ENCODE measurements around the gene HAPLN1.

The HAPLN1 gene

DNA sequence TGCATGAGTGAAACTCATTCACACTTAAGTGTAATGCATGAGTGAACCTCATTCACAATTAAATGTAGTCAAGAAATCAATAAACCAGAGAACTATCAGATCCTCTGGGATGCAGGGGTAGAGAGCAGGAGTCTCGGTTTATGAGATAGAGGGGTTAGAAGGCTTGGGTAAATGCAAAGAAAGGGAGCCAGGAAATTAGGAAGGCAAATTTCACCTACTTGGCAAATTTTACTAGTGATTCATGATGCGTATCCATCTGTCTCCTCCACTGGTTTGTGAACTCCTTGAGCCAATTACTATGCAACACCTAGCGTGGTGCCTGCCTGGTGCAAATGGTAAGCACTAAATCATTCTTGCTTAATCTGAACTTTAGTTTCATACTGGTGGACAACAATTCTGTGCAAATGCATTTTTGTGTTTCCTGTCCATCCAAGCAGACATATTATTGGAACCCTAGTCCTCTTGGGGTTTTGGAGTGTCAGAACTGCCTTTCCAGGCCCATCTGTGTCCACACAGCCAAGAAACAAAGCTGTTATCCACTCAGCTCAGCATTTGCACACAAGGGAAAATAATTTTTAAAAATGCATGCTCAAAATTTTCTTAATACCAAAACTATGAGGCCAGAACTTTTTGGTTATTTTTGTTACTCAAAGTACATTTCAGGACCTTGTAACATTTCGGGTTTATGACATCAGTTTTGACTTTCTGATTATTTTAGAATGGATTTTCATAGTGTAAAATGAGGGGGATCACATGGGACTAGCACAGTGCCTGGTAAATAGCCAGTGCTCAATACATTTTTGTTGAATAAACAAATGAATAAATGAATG, 5.2 kb downstream of the HAPLN1 start:
- no peak for DNase-seq

DNA sequence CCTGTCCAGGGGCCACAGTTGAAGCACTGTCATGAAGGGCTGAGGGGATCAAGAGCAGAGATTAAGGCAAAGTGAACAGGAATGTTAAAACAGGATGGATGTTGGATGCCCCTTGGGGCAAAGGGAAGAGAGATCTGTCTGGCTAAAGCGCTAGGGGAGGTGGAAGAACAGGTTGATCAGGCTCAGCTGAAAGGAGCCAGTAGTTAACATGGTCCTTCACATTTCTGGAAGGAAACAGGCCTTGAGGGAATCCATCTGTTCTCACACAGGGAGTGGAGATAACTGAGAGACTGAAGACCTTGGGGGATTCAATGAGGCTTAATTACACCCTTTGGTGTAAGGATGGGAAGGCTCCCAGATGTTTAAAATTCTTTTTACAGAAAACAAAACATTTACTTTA, 5.8 kb downstream of the HAPLN1 start:
- no peak for DNase-seq

DNA sequence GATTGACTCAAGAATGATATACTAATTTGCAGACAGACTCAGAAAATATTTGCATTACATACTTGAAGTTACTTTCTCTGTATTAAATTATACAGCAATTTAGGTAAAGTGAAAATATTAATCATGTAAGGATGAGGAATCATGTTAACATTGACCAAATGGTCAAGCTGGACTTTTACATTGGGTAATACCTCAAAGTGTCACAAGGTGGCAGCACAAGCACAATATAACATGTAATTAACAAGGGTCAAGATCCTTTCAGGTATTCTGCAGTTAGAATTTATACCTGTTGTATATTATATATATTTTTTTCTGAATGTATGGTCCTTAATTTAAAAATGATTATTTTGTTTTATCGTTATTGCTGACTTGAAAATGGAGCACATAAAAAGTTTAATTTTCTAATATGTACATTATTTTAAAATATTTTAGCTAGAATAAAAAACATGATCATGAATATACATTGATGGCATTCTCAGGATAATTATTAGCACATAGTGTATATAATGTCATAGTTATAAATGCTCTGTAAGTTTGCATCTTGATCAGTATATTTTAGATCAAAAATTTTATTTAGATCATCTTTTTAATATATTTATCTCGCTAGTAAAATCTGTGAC, 8.6 kb downstream of the HAPLN1 start:
- peak; percentile 20 for DNase-seq

DNA sequence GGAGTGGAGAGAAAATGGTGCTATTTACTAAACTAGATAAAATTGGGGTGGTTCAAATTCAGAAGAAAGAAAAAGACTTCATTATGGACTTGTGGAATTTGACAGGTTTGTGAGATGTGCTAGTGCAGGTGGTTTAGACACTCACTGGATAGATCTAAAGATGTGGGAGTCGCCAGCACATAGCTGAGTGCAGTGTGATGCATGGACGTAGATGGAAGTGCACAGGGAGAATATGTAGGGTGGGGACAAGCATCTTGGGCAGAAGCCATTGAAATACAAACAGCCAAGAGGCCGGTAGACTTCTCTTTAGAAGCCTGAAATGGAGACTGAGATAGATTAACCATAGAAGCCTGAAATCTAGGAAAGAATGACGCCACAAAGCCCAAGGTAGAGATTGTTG, 10.7 kb downstream of the HAPLN1 start:
- no peak for DNase-seq

DNA sequence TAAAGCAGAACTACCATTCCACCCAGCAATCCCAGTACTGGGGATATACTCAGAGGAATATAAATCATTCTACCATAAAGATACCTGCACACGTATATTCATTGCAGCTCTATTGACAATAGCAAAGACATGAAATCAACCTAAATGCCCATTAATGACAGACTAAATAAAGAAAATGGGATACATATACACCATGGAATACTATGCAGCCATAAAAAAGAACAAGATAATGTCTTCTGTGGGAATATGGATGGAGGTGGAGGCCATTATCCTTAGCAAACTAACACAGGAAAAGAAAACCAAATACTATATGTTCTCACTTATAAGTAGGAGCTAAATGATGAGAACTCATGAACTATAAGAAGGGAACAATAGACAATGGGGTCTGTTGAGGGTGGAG, 12.5 kb downstream of the HAPLN1 start:
- DNase-seq, result no peak

DNA sequence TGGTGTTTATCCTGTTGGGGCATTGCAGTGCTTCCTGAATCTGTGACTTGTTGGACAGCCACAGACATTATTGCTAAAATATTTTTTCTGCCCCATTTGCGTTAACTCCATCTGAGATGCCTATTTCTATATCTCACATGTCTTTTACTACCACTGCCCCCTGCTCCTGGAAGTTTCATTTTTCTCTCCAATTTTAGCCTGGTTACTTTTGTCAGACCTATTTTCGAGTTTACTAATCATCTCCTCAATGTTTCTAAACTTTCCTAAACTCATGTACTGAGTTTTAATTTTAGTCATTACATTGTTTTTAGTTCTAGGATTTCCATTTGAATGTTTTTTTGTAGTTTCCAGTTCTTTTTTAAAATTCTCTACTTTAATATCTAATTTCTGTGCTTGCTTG, 17.6 kb downstream of the HAPLN1 start:
- DNase-seq, result no peak

DNA sequence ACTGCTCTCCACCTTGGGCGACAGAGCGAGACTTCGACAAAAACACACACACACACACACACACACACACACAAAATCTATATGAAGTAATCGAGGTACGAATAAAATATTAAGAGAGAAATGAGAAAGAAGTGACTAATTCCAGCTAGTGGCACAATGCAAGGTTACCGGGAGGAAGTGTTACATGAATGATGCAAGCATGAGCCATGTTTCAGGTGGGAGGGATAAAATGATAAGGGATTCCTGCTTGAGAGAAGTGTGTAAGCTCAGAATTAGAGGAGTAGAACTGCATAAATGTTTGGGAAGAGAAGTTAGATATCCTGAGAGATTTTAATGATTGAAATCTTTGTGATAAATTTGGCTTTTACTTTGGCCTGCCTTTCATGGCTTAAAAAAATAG, 18.8 kb downstream of the HAPLN1 start:
- DNase-seq, result no peak

DNA sequence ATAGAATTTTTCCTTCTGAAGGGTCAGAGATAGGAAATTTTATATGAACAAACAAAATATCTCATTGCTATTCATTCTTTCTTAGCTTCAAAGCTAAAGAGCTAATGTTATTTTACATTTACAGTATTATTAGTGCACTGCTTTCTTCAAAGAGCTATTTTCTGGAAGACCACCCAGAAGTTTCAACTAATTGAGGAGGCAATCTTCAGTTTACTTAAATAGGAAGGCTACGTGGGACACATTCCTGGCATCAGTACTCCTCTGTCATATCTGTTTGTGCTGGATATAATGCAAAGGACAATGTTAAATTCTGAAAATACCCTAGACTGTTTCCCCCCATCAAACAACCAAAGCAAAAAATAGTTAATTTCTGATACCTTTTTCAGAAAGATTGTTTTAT, 30.8 kb downstream of the HAPLN1 start:
- no peak for DNase-seq

DNA sequence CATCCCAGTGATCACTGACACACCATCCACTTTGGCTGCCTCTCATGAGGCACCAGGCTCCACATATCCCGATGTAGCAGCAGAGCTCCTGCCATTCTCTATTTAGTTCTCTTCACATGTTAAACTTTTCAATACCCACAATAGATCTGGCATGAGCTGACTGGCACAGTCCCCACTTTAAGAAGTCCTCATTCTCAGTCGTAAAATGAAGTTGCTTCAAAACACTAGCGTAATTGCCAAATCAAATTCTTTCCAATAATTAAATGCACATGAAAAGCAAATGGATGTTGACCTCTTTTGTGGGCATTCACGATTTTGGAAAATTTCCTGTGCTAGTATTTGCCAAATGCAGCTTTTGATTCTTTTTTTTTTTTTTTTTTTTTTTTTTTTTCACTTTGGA, 32.4 kb downstream of the HAPLN1 start:
- DNase-seq, result no peak

DNA sequence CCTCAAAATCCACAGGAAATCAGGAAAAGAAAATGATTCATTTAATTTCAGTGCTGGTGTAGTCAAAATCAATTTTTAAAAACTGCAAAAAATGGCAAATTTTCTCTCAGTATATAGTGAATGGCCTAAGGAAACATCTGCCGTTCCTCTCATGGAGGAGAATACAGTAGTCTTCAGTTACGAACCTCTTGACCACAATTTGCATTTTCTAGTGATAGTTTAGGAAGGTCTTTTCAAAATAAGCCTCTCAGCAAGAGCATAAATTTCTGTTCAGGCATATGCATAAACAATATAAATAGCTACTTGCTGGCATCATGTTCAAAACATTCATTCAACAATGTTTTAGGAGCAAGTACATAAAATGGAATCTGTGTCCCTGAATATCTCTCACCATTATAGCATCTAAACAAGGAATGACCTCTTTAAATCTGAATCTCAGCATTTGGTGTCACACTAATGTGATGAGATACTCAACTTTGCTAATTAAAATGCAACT, 33.5 kb downstream of the HAPLN1 start:
- no peak for DNase-seq

DNA sequence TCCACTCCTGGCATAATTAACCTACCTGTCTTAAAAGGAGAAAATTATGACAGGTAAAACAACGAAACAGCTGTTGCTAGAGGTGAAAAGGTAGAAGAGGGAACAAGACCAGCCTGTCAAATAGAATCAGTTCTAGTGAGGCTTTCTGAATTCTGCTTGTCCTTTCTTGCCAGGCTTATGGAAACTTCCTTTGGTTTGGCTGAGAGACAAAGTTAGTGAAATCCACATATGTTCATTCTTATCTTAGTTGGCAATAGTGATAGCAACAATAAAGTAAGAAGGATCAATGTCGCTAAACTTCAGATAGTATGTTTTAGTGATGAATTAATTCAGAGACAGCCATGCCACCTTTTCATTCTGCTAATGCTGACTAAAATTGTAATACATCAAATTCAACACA, 34.4 kb downstream of the HAPLN1 start:
- no peak for DNase-seq

DNA sequence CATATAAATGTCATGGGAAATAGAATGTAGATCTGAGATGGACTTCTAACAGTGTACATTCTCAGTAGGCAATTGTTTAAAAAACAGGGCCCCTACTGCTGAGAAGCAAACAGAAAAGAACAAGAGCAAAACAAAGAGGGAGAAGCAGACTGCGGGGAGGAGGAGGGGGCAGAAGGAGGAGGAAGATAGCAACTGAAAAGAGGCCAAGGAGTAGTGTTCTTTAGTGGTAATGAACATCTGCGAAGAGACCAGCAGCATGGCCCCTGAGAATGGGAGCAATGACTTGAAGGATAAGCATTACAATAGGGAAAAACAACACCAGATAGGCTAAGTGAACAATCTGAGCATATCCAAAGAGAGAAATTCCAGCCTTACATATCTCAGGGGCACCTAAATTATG, 36.8 kb downstream of the HAPLN1 start:
- DNase-seq, result no peak

DNA sequence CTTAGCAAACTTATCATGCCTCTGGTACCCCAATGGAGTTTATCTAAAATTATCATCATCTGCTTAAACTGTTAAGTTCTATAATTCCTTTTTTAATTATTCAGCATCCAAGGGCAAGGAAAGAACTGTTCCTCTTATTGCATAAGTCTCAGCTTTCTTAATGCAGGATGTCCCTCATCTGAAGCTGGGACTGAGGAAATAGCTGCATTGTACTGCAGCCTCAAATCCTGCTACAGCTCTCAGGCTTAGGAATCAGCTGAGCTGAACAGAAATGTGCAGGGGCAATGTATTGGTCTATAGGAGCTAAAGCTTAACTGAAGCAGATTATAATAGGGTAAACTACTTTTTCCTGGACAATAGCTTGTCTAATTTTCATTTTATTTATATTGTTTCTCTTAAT, 48.0 kb downstream of the HAPLN1 start:
- DNase-seq, result no peak

DNA sequence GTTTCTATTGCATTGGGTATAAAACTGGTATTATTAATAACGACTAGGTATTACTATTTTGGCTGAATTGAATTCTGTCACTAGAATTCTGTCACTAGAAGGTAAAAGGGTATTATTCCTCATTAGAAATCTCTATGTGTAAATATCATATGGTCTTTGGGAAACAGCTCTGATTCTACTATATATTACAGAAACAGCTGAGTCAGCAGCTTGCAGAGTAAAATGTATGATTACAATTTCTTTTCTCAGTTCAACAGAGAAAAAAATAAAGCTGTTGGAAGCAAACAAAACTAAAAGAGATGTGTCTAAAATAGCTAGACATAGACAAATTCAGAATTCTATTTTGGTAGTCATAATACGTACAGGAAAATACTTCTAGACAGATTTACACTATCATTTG, 48.5 kb downstream of the HAPLN1 start:
- DNase-seq, result no peak

DNA sequence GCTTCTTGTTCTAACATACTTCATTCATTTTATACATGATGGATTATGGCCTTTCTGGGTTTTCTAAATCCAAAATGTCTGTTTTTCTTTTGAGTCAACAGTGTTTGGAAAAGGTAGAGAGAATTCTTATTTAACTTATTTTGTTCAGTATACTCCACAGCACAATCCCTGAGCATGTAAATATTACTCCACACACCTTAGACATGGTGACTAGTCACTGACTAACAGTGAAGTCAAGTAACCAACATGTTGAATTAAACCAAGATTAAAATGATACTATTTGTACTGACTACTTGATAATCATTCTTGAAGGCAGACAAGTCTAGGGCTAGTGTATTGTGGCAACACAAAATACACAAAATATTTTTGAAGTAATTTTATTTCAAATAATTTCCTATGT, 55.0 kb downstream of the HAPLN1 start:
- DNase-seq, result no peak

DNA sequence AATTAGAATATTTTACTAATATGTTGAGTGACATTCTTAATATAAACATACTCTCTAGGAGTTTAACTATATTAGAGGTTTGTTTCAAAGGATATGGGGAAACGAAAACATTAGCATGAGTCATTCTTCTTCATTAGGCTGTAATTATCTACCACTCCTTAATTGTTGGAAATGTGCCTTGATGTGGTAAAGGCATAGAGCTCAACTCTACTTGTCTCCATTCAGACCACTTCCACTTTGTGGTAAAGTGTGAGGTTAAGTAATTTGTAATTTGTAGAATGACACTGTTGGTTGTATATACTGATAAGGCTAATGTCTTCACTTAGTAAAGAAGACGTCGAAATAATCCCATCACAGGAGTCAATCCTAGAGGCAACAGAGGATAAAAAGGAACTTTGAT, 58.1 kb downstream of the HAPLN1 start:
- no peak for DNase-seq

DNA sequence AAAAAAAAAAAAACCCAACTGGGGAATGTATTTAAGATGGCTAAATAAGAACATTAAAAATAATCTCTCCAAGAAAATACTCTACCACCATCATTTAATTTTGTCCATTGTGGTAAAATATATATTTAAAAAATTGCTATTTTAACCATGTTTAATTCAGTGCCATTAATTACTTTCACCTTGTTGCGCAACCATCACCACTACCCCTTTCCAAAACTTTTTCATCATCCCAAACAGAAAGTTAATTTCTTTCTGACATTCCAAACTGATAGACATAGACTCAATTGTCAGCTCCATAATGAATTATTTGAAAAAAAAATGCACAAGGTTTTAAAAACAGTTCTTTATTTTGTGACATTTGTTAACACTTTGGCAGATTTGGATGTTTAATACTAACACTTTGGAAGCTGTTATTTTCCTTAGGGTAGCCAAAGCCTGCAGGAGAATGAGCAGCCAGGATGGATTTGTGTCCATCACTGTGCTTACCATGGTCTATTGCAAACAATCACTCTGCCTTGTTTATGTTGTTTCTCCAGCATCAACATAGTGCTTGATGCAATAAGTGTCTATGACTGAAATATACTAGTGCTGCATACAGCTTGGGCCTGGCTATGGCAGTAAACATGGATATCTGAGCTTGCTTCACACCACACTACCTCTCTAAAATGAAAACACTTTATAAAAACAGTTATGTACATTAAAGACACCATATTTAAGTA, 62.7 kb downstream of the HAPLN1 start:
- DNase-seq, result no peak

DNA sequence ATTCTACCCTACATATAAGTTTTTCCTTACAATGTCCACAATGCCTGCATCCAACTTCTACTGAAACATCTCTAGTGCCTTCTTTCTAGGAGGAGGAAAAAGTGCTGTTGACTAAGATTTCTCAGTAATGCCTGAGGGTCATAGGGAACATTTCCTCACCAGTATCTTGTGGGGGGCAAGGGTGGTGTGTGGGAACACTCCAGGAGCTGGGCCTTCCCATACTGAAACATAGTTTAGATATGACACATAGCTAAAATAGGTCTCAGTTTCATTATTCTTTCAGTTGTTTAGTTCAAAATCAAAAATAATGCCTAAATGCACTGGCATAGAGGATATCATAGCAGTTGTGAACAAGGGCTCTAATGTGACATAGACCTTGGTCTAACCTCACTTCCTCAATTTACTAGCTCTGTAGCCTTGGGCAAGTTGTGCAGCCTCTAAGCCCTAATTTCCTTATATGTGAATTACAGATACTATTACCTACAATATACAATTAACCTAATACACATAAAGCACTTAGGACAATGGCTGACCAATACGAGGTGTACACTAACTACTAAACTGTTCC, 66.1 kb downstream of the HAPLN1 start:
- DNase-seq, result no peak

DNA sequence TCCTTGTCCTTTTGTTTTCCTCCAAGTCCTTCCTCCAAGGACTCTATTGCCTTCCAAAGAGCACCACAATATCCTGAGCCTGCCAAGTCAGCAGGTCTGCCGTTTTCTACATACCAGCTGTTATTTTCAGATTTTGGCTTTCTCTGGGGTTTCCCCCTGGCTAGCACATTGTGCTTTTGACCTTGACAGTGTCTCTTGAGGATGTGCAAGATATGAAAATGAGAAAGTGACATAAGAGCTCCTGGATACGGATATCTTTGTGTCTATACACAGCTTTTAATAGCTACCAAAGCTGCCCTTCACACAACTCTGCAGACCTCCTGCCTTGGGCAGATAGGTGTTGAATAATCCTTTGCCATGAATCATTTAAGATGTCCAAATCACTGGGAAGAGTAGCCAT, 67.0 kb downstream of the HAPLN1 start:
- DNase-seq, result no peak

DNA sequence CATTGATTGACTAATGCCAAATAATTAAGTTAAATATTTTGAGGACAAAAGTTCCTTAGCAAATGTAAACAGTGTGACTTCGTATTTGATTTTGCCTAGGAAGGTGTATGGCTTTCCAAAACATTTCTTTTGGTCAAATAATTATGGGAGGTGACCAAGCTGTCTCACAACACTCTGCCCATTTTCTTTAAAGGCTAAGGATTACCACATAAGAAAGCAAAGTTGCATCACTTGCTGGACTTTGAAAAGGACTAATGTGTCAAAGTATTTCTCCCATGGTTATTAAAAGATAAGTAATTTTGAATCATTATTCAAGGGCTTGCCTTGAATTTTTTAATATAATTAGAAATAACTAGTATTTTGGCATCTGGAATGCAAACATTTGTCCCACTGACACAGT, 74.7 kb downstream of the HAPLN1 start:
- no peak for DNase-seq

DNA sequence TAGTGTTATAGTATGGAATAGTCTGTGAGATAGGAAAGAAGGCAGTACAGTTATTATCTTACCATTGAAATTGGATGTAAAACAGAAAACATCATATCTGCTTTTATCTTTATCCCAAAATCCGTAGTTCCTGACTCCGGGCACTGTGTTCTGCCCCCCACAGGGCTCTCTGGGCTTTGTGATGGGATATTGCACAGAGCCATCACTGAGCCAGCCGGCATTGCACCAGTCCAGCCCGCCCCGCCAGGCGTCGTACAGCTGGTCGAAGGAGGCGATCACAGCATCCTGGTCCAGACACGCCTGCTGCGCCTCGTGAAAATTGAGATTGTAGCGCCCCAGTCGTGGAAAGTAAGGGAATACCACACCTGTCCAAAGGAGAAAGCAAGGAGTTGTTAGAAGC, 76.4 kb downstream of the HAPLN1 start:
- DNase-seq, result no peak

DNA sequence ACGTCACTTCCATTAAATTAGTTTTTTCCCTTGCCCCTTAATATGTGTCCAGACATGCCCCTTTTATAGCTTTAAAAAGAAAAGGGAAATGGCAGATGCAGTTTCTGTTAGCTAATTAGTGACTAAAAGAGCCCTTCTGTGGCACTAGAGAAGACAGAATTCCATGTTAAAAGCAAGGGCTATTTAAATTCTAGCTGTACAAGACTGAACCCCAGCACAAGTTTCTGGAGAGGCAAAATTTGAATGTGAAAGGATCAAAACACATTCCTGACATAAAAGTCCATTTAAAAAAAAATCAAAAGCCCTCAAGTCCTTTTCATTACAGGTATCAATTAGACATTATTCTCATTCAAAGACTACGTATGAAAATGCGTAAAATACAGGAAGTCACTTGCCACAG, 78.7 kb downstream of the HAPLN1 start:
- DNase-seq, result no peak

DNA sequence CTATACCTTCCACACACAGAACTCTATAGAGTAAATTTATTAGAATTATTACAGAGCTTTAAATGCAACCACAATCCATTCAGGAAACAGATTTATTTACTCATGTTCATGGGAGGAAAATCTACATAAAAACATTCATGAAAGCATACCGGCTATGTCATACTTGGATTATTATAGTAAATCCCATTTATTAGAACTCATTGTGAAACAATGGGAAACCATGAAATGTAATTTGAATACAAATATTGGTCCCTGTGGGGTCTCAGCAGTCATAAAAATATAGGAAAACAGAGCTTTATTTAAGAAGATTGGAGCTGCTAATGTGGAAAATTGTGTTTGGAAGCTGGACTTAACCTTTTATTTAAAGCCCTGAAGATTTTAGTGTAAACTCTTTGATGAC, 80.7 kb downstream of the HAPLN1 start:
- DNase-seq, result no peak

DNA sequence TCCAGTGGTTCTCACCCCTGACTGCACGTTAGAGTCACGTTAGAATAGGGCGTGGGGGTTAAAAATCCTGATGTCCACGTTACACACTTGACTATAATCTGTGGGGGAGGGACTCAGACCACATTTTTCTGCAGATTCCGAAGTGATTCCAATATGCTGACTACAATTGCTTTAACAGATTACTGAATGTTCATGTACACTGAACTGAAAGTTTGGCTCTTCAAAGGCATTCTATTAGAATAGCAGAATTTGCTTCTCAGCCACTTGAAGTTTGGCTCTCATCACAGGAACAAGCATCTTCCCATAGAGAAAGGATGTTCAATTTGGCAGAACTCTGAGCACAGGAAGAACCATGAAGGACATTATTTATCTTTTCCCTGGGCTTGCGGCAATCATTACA, 84.5 kb downstream of the HAPLN1 start:
- no peak for DNase-seq

Data from NCI-H2029 (cell line).